K562 (cell line): Measurements from ENCODE around the gene LGSN. TPM values are rescaled to one million over a fixed set of nuclear protein-coding genes. Genes with fewer than 3 reads are reported as not detected.
A peak's percentile ranks its signal among the peaks of the same experiment; 100 is the strongest.
"Not testable (repeated sequence)": the region's sequence is repeated elsewhere in the genome, so short reads cannot be mapped to it uniquely, and the experiment has no call there.

Experiments used
- ATAC-seq: fragments of 200-7000 bp; cut with Tn5 transposase; 3 replicates; pipeline ENCODE4 v1.9.1; 2020; ENCODE audit warnings: moderate library complexity
- BruUV-seq: library from RNA; stranded (reverse); fragments of 400-500 nt; replicated peaks from 2 replicates; lab custom pipeline; 2021; lab: Mats Ljungman, UMichigan
- CTCF ChIA-PET: fragments of 300-600 bp; formaldehyde crosslinking; extraction: SDS; loops from one replicate; lab custom pipeline; 2021; ENCODE audit warnings: low intra/inter-chr PET ratio; lab: Yijun Ruan, JAX
- POLR2A ChIA-PET: fragments of 300-600, 350-650 bp; sonication (Branson Sonifier 250); formaldehyde crosslinking; extraction: SDS; loops from one replicate; lab custom pipeline; 2021; ENCODE audit warnings: antibody characterized with exemption, inconsistent platforms; lab: Yijun Ruan, JAX
- DNase-seq, 4 experiments: peaks; one replicate each; pipeline versions ENCODE4 v3.0.0 to v3.0.0-alpha.2; 2011 to 2018; ENCODE audit warnings: low spot score in 3 of 4, mixed read lengths in 3 of 4; ENCODE audit errors: extremely low read depth in 1 of 4
- FAIRE-seq: peaks from 2 replicates; lab custom pipeline; 2011; peaks lifted over from hg19 to GRCh38; lab: Jason Lieb, UNC
- H2AFZ ChIP-seq: 2 replicates; pipeline ENCODE4 v1.6.0; 2011; ENCODE audit warnings: low read depth, low read length, control low read depth, inconsistent platforms
- H3K27ac ChIP-seq: fragments of 200-600 bp; 3 replicates; pipeline ENCODE4 v1.8.0; 2011; ENCODE audit warnings: low read depth, mild to moderate bottlenecking, control low read depth, inconsistent platforms, low read length, moderate library complexity, mixed read lengths; ENCODE audit errors: extremely low read depth
- H3K27me3 ChIP-seq, 2 experiments: fragments of 300-600 bp in 1 of 2; 2 replicates in 1 of 2; 3 replicates in 1 of 2; pipeline versions ENCODE4 v1.6.0 to v1.8.0; 2011; ENCODE audit warnings: inconsistent platforms in 2 of 2, low read length in 2 of 2, mild to moderate bottlenecking in 1 of 2, mixed read lengths in 1 of 2, moderate library complexity in 1 of 2; ENCODE audit not compliant: control insufficient read depth in 2 of 2, insufficient read depth in 2 of 2
- H3K36me3 ChIP-seq: fragments of 300-600 bp; 3 replicates; pipeline ENCODE4 v1.8.0; 2011; ENCODE audit warnings: mild to moderate bottlenecking, low read length, inconsistent platforms; ENCODE audit not compliant: control insufficient read depth, insufficient read depth
- H3K4me1 ChIP-seq, 2 experiments: fragments of 200-600 bp in 1 of 2; replicated peaks in 1 of 2; 2 replicates in 1 of 2; 3 replicates in 1 of 2; pipeline versions ENCODE4 v1.5.1 to v1.8.0; 2011; ENCODE audit warnings: inconsistent platforms in 2 of 2, low read length in 2 of 2, mild to moderate bottlenecking in 1 of 2, mixed read lengths in 1 of 2, moderate library complexity in 1 of 2; ENCODE audit not compliant: control insufficient read depth in 2 of 2, insufficient read depth in 2 of 2
- H3K4me2 ChIP-seq: 2 replicates; pipeline ENCODE4 v1.6.1; 2011; ENCODE audit warnings: low read length, control low read depth, inconsistent platforms, mixed read lengths; ENCODE audit not compliant: insufficient read depth
- H3K4me3 ChIP-seq: fragments of 200-600 bp; sonication (generic), shearing (Covaris generic); 2 replicates; pipeline ENCODE4 v1.5.1; 2016; ENCODE audit warnings: control low read depth, inconsistent platforms
- H3K79me2 ChIP-seq: fragments of 200-600 bp; 3 replicates; pipeline ENCODE4 v1.8.0; 2011; ENCODE audit warnings: low read length, inconsistent platforms; ENCODE audit not compliant: control insufficient read depth, insufficient read depth
- H3K9ac ChIP-seq, 2 experiments: 2 replicates each; pipeline versions ENCODE4 v1.6.0 to v1.6.1; 2011; ENCODE audit warnings: low read depth in 2 of 2, low read length in 2 of 2, control low read depth in 1 of 2, inconsistent platforms in 1 of 2, mild to moderate bottlenecking in 1 of 2, mixed read lengths in 1 of 2; ENCODE audit not compliant: insufficient read depth in 1 of 2
- H3K9me1 ChIP-seq: one replicate; pipeline ENCODE4 v1.6.0; 2011; ENCODE audit warnings: inconsistent platforms, mild to moderate bottlenecking, low read length, moderate library complexity; ENCODE audit not compliant: control insufficient read depth, insufficient read depth
- H3K9me3 ChIP-seq: replicated peaks from 2 replicates; pipeline ENCODE4 v1.5.1; 2011; ENCODE audit warnings: low read depth, low read length, inconsistent platforms; ENCODE audit not compliant: control insufficient read depth, insufficient read depth
- H4K20me1 ChIP-seq: replicated peaks from 2 replicates; pipeline ENCODE4 v1.6.1; 2011; ENCODE audit warnings: low read length, inconsistent platforms, mixed read lengths; ENCODE audit not compliant: control insufficient read depth, insufficient read depth
- POLR2G ChIP-seq: fragments of 200-400 bp; formaldehyde crosslinking; IDR thresholded peaks from 2 replicates; pipeline ENCODE4 v1.6.1; 2017; ENCODE audit warnings: low read depth, mild to moderate bottlenecking, antibody characterized with exemption, low read length, moderate library complexity
- TGIF2 ChIP-seq: sonication (generic); formaldehyde crosslinking; IDR thresholded peaks from 2 replicates; pipeline ENCODE4 v1.8.1; 2022; ENCODE audit warnings: mild to moderate bottlenecking, missing genetic modification reagents, moderate library complexity
- WGBS: fragments of 100-300 bp; shearing (Covaris generic); methylation state at CpG from one replicate; pipeline ENCODE4 v1.1.6; 2016; ENCODE audit warnings: low coverage, mixed read lengths; ENCODE audit not compliant: insufficient coverage; ENCODE audit errors: missing lambda C conversion rate; 5-methylcytosine and 5-hydroxymethylcytosine counted together
- in situ Hi-C: fragments of 300-500 bp; cut with MboI; formaldehyde crosslinking; loops from 4 replicates; pipeline ENCODE4 v1.15.0; 2018; ENCODE audit warnings: inconsistent platforms, mixed read lengths
- intact Hi-C: fragments of 100-400 bp; cut with micrococcal nuclease; formaldehyde crosslinking; loops from 2 replicates; pipeline ENCODE4 v1.14.2; 2022
- polyA plus RNA-seq, 8 experiments: library from polyadenylated mRNA; depleted of rRNA in 4 of 8; stranded (reverse) in 5 of 8; unstranded in 3 of 8; fragments of >200 nt; fragmentation: Nextera tagmentation in 2 of 8; fragmentation: Illumina TruSeq in 1 of 8; extraction: Ambion mirVana in 2 of 8; extraction: Trizol in 1 of 8; gene quantifications; 2 replicates each; pipeline versions ENCODE4 v1.2.1 to v1.2.3, GENCODE V29; 2011 to 2014; ENCODE audit warnings: inconsistent platforms in 1 of 8, missing spikeins in 1 of 8
- total RNA-seq, 7 experiments: library from RNA; depleted of rRNA in 6 of 7; stranded (reverse); fragments of >200 nt in 6 of 7; fragmentation: Illumina TruSeq in 2 of 7; extraction: Trizol in 2 of 7; gene quantifications; 2 replicates each; pipeline versions ENCODE4 v1.2.1 to v1.2.3, GENCODE V29; 2011 to 2021; ENCODE audit warnings: low replicate concordance in 1 of 7
- TF ChIP-seq, protein P1 (sequence below): IDR thresholded peaks from 2 replicates; pipeline ENCODE4 v1.6.1; 2016; ENCODE audit warnings: missing genetic modification characterization, missing compliant biosample characterization

LGSN gene
- total and polyA plus RNA-seq, 9 of the 15 experiments (the other 6 are each of a cell fraction or from before 2014, with no cell fraction given), result 0.01 TPM; not detected in 8

DNA sequence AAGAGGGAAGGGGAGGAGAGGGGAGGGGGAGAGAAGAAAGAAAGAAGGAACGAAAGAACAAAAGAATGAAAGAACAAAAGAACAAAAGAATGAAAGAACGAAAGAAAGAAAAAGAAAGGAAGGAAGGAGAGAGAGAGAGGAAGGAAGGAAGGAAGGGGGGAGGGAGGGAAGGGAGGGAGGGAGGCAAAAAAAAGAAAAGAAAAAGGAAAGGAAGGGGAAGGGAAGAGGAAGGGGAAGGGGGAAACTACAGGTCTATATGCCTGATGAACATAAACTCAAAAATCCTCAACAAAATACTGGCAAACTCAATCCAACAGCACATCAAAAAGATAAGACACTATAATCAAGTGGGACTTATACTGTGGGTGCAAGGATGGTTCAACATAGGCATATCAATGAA, 13.7 kb upstream of the LGSN start:
- Histone ChIP-seq H2AFZ (no peak overlapping the region), H3K4me3 (no peak overlapping the region), H3K9ac (no peak overlapping the region), H3K27me3 (no peaks in the 10 kb centered on the region), H3K79me2 (no peaks in the 10 kb centered on the region), H3K9me1 (no peaks in the 10 kb centered on the region), H3K9me3 (no peaks in the 10 kb centered on the region), H4K20me1 (no peaks in the 10 kb centered on the region)
- no peak for ATAC-seq
- 0% methylated on average over 2 of the region's 2 CpGs for WGBS
- intact Hi-C loops, result no loop called here
- POLR2A ChIA-PET, result no interaction called here
- no peak for DNase-seq
- TF ChIP-seq, protein P1, sequence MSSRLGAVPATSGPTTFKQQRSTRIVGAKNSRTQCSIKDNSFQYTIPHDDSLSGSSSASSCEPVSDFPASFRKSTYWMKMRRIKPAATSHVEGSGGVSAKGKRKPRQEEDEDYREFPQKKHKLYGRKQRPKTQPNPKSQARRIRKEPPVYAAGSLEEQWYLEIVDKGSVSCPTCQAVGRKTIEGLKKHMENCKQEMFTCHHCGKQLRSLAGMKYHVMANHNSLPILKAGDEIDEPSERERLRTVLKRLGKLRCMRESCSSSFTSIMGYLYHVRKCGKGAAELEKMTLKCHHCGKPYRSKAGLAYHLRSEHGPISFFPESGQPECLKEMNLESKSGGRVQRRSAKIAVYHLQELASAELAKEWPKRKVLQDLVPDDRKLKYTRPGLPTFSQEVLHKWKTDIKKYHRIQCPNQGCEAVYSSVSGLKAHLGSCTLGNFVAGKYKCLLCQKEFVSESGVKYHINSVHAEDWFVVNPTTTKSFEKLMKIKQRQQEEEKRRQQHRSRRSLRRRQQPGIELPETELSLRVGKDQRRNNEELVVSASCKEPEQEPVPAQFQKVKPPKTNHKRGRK, result peak; percentile 90
- TF ChIP-seq POLR2G (no peak), TGIF2 (CRISPR knock-in tag) (no peak)
- TF ChIP-seq, all 486 proteins: peak for 1
- Histone ChIP-seq H3K27ac (no peak overlapping the region), H3K4me2 (no peak overlapping the region), H3K4me1 (no peaks in the 10 kb centered on the region), H3K36me3 (no peaks in the 10 kb centered on the region)
- in situ Hi-C loops, result no loop called here
- CTCF ChIA-PET, result no interaction called here
- BruUV-seq, result no TSS peak
- FAIRE-seq, result no peak

DNA sequence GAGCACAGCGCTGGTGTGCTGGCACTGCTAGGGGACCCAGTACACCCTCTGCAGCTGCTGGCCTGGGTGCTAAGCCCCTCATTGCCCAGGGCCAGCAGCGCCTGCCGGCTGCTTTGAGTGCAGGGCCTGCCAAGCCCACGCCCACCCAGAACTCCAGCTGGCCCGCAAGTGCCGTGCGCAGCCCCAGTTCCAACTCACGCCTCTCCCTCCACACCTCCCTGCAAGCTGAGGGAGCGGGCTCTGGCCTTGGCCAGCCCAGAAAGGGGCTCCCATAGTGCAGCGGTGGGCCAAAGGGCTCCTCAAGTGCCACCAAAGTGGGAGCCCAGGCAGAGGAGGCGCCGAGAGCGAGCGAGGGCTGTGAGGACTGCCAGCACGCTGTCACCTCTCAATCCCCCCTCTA, 6.8 kb upstream of the LGSN start:
- DNase-seq, CTCF ChIA-PET, BruUV-seq, POLR2A ChIA-PET, H3K9me3 ChIP-seq, FAIRE-seq, intact Hi-C loops, H2AFZ ChIP-seq, H4K20me1 ChIP-seq, H3K27me3 ChIP-seq, H3K9me1 ChIP-seq, in situ Hi-C loops, H3K4me2 ChIP-seq, H3K36me3 ChIP-seq, H3K27ac ChIP-seq, H3K9ac ChIP-seq, H3K4me3 ChIP-seq, ATAC-seq, H3K4me1 ChIP-seq, H3K79me2 ChIP-seq: not testable (repeated sequence)
- 6% methylated on average over 12 of the region's 15 CpGs for WGBS
